ENCODE data around the gene CYTH3. TPM values are rescaled to one million over a fixed set of nuclear protein-coding genes. Genes with fewer than 3 reads are reported as not detected.

Gene CYTH3
- total and polyA plus RNA-seq, 2 of the 8 experiments (the other 6 are each of a cell fraction or from before 2014, with no cell fraction given): 10.3 to 11.9 TPM

DNA sequence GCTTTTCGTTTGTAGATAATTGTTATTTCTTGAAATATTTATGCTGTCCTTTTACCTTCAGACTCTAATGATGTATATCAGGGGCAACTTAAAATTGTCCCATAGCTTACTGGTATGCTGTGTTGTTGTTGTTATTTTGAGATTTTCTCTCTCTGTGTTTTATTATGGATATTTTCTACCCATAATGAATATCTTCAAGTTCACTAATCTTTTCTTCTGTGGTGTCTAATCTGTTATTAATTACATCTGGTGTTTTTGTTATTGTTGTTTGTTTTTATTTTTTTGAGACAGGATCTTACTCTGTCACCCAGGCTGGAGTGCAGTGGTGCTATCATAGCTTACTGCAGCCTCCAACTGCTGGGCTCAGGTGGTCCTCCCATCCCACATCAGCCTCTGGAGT lies 139.2 kb downstream of the CYTH3 start:
- H3K9me3 ChIP-seq (ENCODE audit: insufficient read depth in 2 of 2, low read depth in 1 of 2, low read length in 1 of 2): no peaks in the 10 kb centered on the region
- no peak overlapping the region for H4K5ac ChIP-seq (ENCODE audit: insufficient read length, low read depth, low read length)
- H3K23me2 ChIP-seq (ENCODE audit: low read depth, low read length): no peaks in the 10 kb centered on the region
- no peak overlapping the region for H2AFZ ChIP-seq (ENCODE audit: low read length)
- H3K9ac ChIP-seq (replicated peaks in 1 of 4; ENCODE audit: extremely low read depth in 1 of 4, low read depth in 3 of 4, low read length in 3 of 4): no peak overlapping the region
- H3K27me3 ChIP-seq (replicated peaks in 1 of 4; ENCODE audit: control insufficient read depth in 3 of 4, extremely low read depth in 1 of 4, insufficient read depth in 3 of 4, low read length in 3 of 4): no peaks in the 10 kb centered on the region
- H4K8ac ChIP-seq (ENCODE audit: extremely low read depth, insufficient read depth, low read length): no peak overlapping the region
- no peak for DNase-seq (ENCODE audit: low read depth in 1 of 2, low spot score in 2 of 2)
- H4K20me1 ChIP-seq (replicated peaks in 1 of 2; ENCODE audit: control insufficient read depth in 1 of 2, insufficient read depth in 2 of 2, low read length in 2 of 2): peaks cover 4 to 5% of the 10 kb centered on the region in 2 experiments
- POLR2A ChIA-PET (ENCODE audit: partially characterized antibody): no interaction called here
- H3K23ac ChIP-seq (ENCODE audit: insufficient read length): no peak overlapping the region
- CTCF ChIA-PET (ENCODE audit: partially characterized antibody): no interaction called here
- H3K14ac ChIP-seq (ENCODE audit: insufficient read length): no peak overlapping the region
- H2BK120ac ChIP-seq (replicated peaks; ENCODE audit: low read depth, low read length): no peak overlapping the region
- H3K4ac ChIP-seq (replicated peaks; ENCODE audit: insufficient read length, low read depth, low read length): no peak overlapping the region
- no peak overlapping the region for H3K56ac ChIP-seq (replicated peaks; ENCODE audit: insufficient read length, low read depth, low read length)
- peaks cover 0 to 7% (median 6%) of the 10 kb centered on the region in 4 experiments; a peak in 5 of 8 replicates for H3K36me3 ChIP-seq (ENCODE audit: control insufficient read depth in 2 of 4, insufficient read depth in 4 of 4, low read length in 3 of 4)
- no peak overlapping the region for H3K4me2 ChIP-seq (ENCODE audit: insufficient read depth in 1 of 2, low read depth in 2 of 2, low read length in 2 of 2)
- H3K4me3 ChIP-seq (ENCODE audit: extremely low read depth in 1 of 4, insufficient read depth in 2 of 4, low read depth in 3 of 4, low read length in 4 of 4): no peak overlapping the region
- H2BK15ac ChIP-seq (ENCODE audit: low read length): no peak overlapping the region
- H2BK12ac ChIP-seq (ENCODE audit: low read depth, low read length): no peak overlapping the region
- peaks cover 0 to 12% of the 10 kb centered on the region in 2 experiments; a peak in 2 of 4 replicates for H3K79me2 ChIP-seq (ENCODE audit: control insufficient read depth in 1 of 2, insufficient read depth in 2 of 2, low read length in 2 of 2)
- H2BK5ac ChIP-seq (ENCODE audit: low read depth, low read length): no peak overlapping the region
- no peak overlapping the region for H3K18ac ChIP-seq (ENCODE audit: extremely low read depth, low read length)
- peaks cover 7% of the 10 kb centered on the region; the same call in 1 of the 2 replicates for H3K79me1 ChIP-seq (ENCODE audit: low read depth, low read length)
- 85% methylated on average over 1 of the region's 1 CpG; no CpG with 5 or more reads in 1 of the 2 experiments for WGBS, 2 experiments (ENCODE audit: extremely low coverage in 1 of 2, insufficient coverage in 1 of 2, insufficient read length in 1 of 2, insufficient replicate concordance in 2 of 2, low coverage in 1 of 2, low lambda C conversion rate in 2 of 2, missing lambda C conversion rate in 1 of 2)
- H3K4me1 ChIP-seq (replicated peaks in 1 of 4; ENCODE audit: control insufficient read depth in 3 of 4, insufficient read depth in 4 of 4, low read length in 3 of 4): no peaks in the 10 kb centered on the region
- no peak overlapping the region for H2BK20ac ChIP-seq (ENCODE audit: low read length)
- FAIRE-seq: no peak
- H4K91ac ChIP-seq (replicated peaks; ENCODE audit: insufficient read length, low read length): no peak overlapping the region
- H3K27ac ChIP-seq (ENCODE audit: low read depth, low read length): no peak overlapping the region
- no peak overlapping the region for H2AK5ac ChIP-seq (ENCODE audit: low read depth, low read length)
- TF ChIP-seq SP2 (IDR thresholded peaks at IDR 0.05; ENCODE audit: low read length) (no peak), SUZ12 (IDR thresholded peaks at IDR 0.05; ENCODE audit: low read length) (no peak), BACH1 (IDR thresholded peaks at IDR 0.05; ENCODE audit: low read length) (no peak), JUN (IDR thresholded peaks at IDR 0.05; ENCODE audit: low read depth, low read length) (no peak), KDM5A (IDR thresholded peaks at IDR 0.05; ENCODE audit: low read length) (no peak)
- TF ChIP-seq, protein P1, sequence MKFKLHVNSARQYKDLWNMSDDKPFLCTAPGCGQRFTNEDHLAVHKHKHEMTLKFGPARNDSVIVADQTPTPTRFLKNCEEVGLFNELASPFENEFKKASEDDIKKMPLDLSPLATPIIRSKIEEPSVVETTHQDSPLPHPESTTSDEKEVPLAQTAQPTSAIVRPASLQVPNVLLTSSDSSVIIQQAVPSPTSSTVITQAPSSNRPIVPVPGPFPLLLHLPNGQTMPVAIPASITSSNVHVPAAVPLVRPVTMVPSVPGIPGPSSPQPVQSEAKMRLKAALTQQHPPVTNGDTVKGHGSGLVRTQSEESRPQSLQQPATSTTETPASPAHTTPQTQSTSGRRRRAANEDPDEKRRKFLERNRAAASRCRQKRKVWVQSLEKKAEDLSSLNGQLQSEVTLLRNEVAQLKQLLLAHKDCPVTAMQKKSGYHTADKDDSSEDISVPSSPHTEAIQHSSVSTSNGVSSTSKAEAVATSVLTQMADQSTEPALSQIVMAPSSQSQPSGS (IDR thresholded peaks at IDR 0.05; ENCODE audit: low read length): no peak

Measured in H1 (cell line).